ENCODE measurements around the gene NELL2. TPM values are rescaled to one million over a fixed set of nuclear protein-coding genes. Genes with fewer than 3 reads are reported as not detected.
"Not testable (repeated sequence)": the region's sequence is repeated elsewhere in the genome, so short reads cannot be mapped to it uniquely, and the experiment has no call there.

Gene NELL2
- total and polyA plus RNA-seq, 9 of the 15 experiments (the other 6 are each of a cell fraction or from before 2014, with no cell fraction given) = 0.32 to 1.1 (median 0.53) TPM

- ATAC-seq (no peak), DNase-seq (ENCODE audit: extremely low read depth in 1 of 4, low spot score in 3 of 4) (no peak), FAIRE-seq (no peak)
- no peaks in the 10 kb centered on the region for H3K4me1 ChIP-seq (replicated peaks in 1 of 2; ENCODE audit: control insufficient read depth in 2 of 2, insufficient read depth in 2 of 2, low read length in 2 of 2)
- no peaks in the 10 kb centered on the region for H3K9me1 ChIP-seq (ENCODE audit: control insufficient read depth, insufficient read depth, low read length)
- H3K4me3 ChIP-seq = no peak overlapping the region
- H3K9ac ChIP-seq (ENCODE audit: insufficient read depth in 1 of 2, low read depth in 2 of 2, low read length in 2 of 2) = no peak overlapping the region
- intact Hi-C loops (cut with micrococcal nuclease) = no loop called here
- H3K9me3 ChIP-seq (replicated peaks; ENCODE audit: control insufficient read depth, insufficient read depth, low read depth, low read length) = no peaks in the 10 kb centered on the region
- no peaks in the 10 kb centered on the region for H3K36me3 ChIP-seq (ENCODE audit: control insufficient read depth, insufficient read depth, low read length)
- CTCF ChIA-PET (ENCODE audit: low intra/inter-chr PET ratio) = no interaction called here
- no peak overlapping the region for H3K4me2 ChIP-seq (ENCODE audit: insufficient read depth, low read length)
- H3K27me3 ChIP-seq (ENCODE audit: control insufficient read depth in 2 of 2, insufficient read depth in 2 of 2, low read length in 2 of 2) = no peaks in the 10 kb centered on the region
- BruUV-seq (replicated peaks) = no TSS peak
- no peak overlapping the region for H2AFZ ChIP-seq (ENCODE audit: low read depth, low read length)
- H3K79me2 ChIP-seq (ENCODE audit: control insufficient read depth, insufficient read depth, low read length) = no peaks in the 10 kb centered on the region
- in situ Hi-C loops (cut with MboI) = no loop called here
- TF ChIP-seq ZNF197 (CRISPR knock-in tag; IDR thresholded peaks at IDR 0.05; ENCODE audit: low read depth) = no peak
- TF ChIP-seq PHTF2 (CRISPR knock-in tag; IDR thresholded peaks at IDR 0.05) = no peak
- TF ChIP-seq HNRNPK (IDR thresholded peaks at IDR 0.05; ENCODE audit: low read depth, low read length, poor library complexity, severe bottlenecking) = no peak
- no peak for TF ChIP-seq SRSF7 (optimal IDR thresholded peaks at IDR 0.05; ENCODE audit: low read depth, low read length)
- TF ChIP-seq FOXJ3 (CRISPR knock-in tag; IDR thresholded peaks at IDR 0.05) = no peak
- no peak for TF ChIP-seq TOE1 (IDR thresholded peaks at IDR 0.05; ENCODE audit: borderline replicate concordance)
- no peak for TF ChIP-seq TOE1 (CRISPR knock-in tag; IDR thresholded peaks at IDR 0.05; ENCODE audit: borderline replicate concordance, low read depth)
- no peak for TF ChIP-seq HINFP (tag; conservative IDR thresholded peaks at IDR 0.05; ENCODE audit: low read depth)
- TF ChIP-seq ZC3H11A (IDR thresholded peaks at IDR 0.05; ENCODE audit: low read depth, low read length) = no peak
- no peak for TF ChIP-seq CBX1 (IDR thresholded peaks at IDR 0.05; ENCODE audit: low read depth)
- no peaks in the 10 kb centered on the region for H4K20me1 ChIP-seq (replicated peaks; ENCODE audit: control insufficient read depth, insufficient read depth, low read length)
- POLR2A ChIA-PET = interaction anchor here (0.7 kb wide), 1 partner anchor 1776 kb away, joined by 5 read pairs; no protein-coding TSS in a partner anchor
- WGBS (ENCODE audit: insufficient coverage, low coverage, missing lambda C conversion rate) = 2% methylated on average over 3 of the region's 3 CpGs
- no peak overlapping the region for H3K27ac ChIP-seq (ENCODE audit: extremely low read depth, low read depth, low read length)
Measured at GRCh38 chr12:44827832-44828438, 48.2 kb downstream of the NELL2 start.

- BruUV-seq (replicated peaks); in situ Hi-C loops (cut with MboI); FAIRE-seq: not testable (repeated sequence)
Measured at GRCh38 chr12:44821702-44822101, 54.4 kb downstream of the NELL2 start.

More at GRCh38 chr12:44821702-44822101, 54.4 kb downstream of the NELL2 start:
- H3K9me3 ChIP-seq (replicated peaks; ENCODE audit: control insufficient read depth, insufficient read depth, low read depth, low read length); H3K4me1 ChIP-seq (replicated peaks in 1 of 2; ENCODE audit: control insufficient read depth in 2 of 2, insufficient read depth in 2 of 2, low read length in 2 of 2); H3K4me3 ChIP-seq; H3K4me2 ChIP-seq (ENCODE audit: insufficient read depth, low read length); H3K9ac ChIP-seq (ENCODE audit: insufficient read depth in 1 of 2, low read depth in 2 of 2, low read length in 2 of 2); H3K27ac ChIP-seq (ENCODE audit: extremely low read depth, low read depth, low read length); intact Hi-C loops (cut with micrococcal nuclease); H3K9me1 ChIP-seq (ENCODE audit: control insufficient read depth, insufficient read depth, low read length); H2AFZ ChIP-seq (ENCODE audit: low read depth, low read length); H3K27me3 ChIP-seq (ENCODE audit: control insufficient read depth in 2 of 2, insufficient read depth in 2 of 2, low read length in 2 of 2); ATAC-seq; POLR2A ChIA-PET; H3K79me2 ChIP-seq (ENCODE audit: control insufficient read depth, insufficient read depth, low read length); H3K36me3 ChIP-seq (ENCODE audit: control insufficient read depth, insufficient read depth, low read length); CTCF ChIA-PET (ENCODE audit: low intra/inter-chr PET ratio); DNase-seq (ENCODE audit: extremely low read depth in 1 of 4, low spot score in 3 of 4); H4K20me1 ChIP-seq (replicated peaks; ENCODE audit: control insufficient read depth, insufficient read depth, low read length): not testable (repeated sequence)
- 2% methylated on average over 8 of the region's 8 CpGs for WGBS (ENCODE audit: insufficient coverage, low coverage, missing lambda C conversion rate)

Measured in K562 (cell line).